KBM-7 (cell line): ENCODE results near the gene CDK11B.
"Not testable (repeated sequence)": the region's sequence is repeated elsewhere in the genome, so short reads cannot be mapped to it uniquely, and the experiment has no call there.

Source experiments
- DNase-seq: peaks from one replicate; pipeline ENCODE4 v3.0.0-alpha.2; 2015
- in situ Hi-C: fragments of 300-500 bp; cut with MboI; formaldehyde crosslinking; loops from 2 replicates; pipeline ENCODE4 v1.14.3; 2020; ENCODE audit warnings: low sequenced_read_pairs, low pct_unique_long_range_greater_than_20kb, mixed read lengths

Gene CDK11B

GRCh38 chr1:1664941-1665814, 6.4 kb upstream of the CDK11B start:
- no peak for DNase-seq
- in situ Hi-C loops, result no loop called here

GRCh38 chr1:1664318-1664717, 5.5 kb upstream of the CDK11B start:
- DNase-seq, in situ Hi-C loops: not testable (repeated sequence)

DNA sequence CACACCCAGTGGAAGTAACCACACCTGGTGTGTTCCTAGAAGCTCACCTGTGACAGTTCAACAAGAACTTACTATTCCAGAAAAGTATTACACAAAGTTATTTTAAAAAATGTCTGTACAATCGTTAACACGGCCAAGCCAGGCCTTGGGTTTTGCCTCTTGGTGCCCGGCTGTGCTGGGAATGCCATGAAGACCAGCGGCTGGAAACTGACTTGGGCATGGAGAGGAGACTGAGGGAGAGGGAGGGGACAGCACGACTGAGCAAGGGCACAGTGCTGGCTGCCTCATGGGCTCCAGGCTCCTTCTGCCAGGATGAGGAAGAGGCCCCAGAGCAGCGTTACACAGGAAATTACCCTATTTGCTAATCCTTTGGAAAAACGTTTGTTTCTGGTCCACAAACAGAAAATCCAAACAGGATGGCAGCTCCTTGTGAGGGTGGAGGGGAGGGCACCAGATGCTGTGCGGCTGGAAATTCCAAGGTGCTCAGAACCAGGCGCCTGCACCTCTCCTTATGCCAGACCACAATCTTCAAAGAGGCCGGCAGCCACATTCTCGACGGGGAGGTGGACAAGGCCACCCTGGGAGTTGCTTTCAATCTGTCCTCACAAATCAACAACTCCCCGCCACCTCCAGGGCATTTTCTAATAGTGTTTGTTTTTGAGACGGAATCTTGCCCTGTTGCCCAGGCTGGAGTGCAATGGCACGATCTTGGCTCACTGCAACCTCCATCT, 4.2 kb upstream of the CDK11B start:
- not testable (repeated sequence) for DNase-seq

GRCh38 chr1:1662392-1662791, 3.6 kb upstream of the CDK11B start:
- in situ Hi-C loops, DNase-seq: not testable (repeated sequence)

More for the DNA sequence above, 4.2 kb upstream of the CDK11B start:
- in situ Hi-C loops, result not testable (repeated sequence)

DNA sequence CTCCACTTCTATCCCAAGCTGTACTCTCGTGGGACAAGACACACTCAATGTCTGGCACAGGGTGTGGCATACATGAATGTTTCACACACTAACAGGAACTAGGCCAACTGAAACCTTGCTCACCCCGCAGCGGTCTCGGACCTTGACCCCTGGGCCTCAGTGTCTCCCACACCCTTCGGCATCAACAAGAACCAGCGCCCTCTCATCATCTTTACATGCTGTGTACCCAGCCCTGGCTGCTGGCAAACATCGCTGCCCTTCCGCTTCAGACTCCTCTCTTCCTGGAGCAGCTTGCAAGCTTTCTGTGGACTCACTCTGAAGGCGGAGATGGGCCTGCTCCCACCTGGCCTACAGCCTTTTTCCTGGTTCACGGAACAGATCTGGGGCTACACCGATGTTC, 10.5 kb downstream of the CDK11B start:
- DNase-seq, in situ Hi-C loops: not testable (repeated sequence)

DNA sequence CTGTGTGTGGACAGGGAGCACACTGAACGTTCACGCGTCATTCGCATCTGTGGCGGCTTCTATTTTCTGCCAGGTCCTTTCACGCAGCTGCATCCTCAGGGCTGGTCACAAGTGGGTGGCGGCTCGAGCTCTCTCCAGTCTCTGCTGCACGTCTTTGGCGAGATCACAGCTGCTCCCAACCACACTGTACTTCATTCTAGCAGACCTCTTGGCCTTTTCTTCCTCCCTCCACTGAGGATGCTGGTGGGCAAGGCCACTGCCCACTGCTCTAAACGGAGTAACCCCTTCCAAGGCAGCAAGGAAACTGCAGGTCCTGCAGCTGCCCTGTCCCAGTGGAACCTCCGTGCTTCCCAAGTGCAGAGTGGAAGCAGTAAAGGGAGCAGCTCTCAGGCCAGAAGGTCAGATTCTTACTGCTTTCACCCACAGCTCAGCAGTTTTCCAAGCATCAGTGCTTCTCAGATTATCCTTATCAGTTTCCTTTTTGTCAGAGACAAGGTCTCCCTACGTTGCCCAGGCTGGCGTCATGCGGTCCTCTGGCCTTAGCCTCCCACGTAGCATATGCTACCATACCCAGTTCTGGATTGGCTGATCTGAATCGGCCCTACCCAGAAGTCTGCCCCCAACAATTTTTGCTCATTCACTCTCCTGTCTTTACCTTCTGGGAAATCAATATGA, 11.1 kb downstream of the CDK11B start:
- in situ Hi-C loops, DNase-seq: not testable (repeated sequence)

DNA sequence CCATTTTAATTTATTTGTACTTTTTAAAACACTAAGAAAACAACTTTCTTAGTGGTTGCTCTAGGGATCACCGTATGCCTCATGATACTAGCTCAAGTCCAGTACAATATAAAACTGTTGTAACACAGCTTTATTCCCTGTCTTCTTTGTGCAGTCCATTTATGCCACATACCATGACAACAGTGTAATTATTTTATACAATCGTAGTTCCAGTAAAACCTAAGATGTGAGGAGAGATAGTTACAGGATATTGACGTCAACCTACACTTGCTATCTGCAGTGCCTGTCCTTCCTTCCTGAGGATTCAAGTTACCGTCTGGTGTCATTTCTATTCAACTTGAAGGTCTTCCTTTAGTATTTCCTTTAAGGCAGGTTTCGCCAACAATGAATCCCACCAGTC, 12.5 kb downstream of the CDK11B start:
- DNase-seq, in situ Hi-C loops: not testable (repeated sequence)

- in situ Hi-C loops, DNase-seq: not testable (repeated sequence)
Measured at GRCh38 chr1:1640711-1641461, 17.9 kb downstream of the CDK11B start.

DNA sequence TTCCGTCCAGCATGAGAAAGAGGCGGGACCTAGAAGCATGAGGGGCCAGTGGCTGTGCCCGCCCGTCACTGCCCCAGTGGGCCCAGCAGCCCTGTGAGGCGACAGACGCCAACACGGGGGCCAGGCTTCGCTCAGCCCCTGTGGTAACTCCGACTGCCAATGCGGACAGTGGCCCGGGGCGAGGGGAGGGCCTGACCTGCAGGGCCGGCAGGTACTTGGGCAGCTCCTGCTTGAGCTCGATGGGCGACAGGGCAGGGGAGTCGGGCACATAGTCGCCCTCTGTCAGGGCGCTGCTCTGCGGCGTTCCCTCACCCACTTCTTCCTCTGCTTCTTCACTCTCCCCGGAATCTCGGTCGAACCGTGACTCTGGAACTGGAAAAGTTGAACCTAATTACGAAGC, 18.7 kb downstream of the CDK11B start:
- in situ Hi-C loops, DNase-seq: not testable (repeated sequence)

DNA sequence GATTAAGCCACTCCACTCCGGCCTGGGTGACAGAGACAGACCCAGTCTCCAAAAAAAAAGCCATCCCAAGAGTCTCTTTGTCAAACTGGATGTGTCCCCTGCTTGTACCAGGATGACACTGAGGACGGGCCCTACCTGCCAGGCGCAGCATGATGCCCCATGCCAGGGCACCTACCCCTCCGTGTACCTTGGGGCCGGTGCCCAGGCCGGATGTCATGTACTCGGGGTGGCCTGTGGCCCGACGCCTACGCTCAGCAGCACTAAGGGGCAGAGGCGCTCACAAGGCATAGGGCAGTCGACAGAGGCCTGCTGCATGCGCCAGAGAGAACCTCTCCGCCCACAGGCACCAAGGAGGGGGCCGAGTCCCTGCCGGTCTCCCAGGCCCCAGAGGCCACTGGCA, 19.4 kb downstream of the CDK11B start:
- in situ Hi-C loops, DNase-seq: not testable (repeated sequence)

DNA sequence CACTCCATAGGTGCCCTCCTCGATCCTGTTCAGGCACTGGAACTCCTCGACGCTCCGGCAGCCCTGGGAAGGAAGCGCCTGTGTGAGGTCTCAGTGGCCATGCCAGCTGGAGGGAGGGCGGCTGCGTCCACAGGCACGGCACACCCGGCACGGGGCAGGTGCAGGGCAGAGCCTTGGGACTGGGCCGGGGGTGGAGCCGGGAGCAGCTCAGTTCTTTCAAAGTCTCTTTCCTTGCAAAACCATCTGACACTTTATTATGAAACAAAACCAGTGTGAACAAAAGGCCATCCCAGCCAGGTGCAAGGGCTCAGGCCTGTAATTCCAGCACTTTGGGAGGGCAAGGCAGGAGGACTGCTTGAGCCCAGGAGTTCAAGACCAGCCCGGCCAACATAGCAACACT, 20.3 kb downstream of the CDK11B start:
- in situ Hi-C loops, DNase-seq: not testable (repeated sequence)

- DNase-seq, in situ Hi-C loops: not testable (repeated sequence)
Measured at GRCh38 chr1:1637479-1637875, 21.3 kb downstream of the CDK11B start.

GRCh38 chr1:1636621-1637478, 22.0 kb downstream of the CDK11B start:
- not testable (repeated sequence) for DNase-seq

DNA sequence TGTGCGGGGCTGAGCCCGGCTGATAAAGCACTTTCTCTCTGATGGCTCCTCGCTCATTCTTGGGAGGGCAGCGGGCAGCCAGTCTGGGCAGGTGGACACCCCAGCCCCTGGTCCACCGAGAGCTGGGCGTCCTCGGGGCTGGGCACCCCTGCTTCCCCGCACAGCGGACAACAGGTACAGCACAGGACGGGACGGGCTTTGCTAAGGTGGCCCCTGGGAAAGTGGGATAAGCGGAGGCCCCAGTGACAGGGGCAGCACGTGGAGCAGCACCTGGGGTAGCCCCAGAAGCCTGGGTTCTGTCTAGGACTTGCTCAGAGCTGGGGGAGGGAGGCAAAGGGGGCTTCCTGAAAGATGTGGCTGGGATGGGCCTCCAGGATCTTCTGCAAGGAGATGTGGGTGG, 24.2 kb downstream of the CDK11B start:
- in situ Hi-C loops, DNase-seq: not testable (repeated sequence)

More at GRCh38 chr1:1636621-1637478, 22.0 kb downstream of the CDK11B start:
- in situ Hi-C loops, result not testable (repeated sequence)

- DNase-seq, in situ Hi-C loops: not testable (repeated sequence)
Measured at GRCh38 chr1:1633409-1633808, 25.4 kb downstream of the CDK11B start.

DNA sequence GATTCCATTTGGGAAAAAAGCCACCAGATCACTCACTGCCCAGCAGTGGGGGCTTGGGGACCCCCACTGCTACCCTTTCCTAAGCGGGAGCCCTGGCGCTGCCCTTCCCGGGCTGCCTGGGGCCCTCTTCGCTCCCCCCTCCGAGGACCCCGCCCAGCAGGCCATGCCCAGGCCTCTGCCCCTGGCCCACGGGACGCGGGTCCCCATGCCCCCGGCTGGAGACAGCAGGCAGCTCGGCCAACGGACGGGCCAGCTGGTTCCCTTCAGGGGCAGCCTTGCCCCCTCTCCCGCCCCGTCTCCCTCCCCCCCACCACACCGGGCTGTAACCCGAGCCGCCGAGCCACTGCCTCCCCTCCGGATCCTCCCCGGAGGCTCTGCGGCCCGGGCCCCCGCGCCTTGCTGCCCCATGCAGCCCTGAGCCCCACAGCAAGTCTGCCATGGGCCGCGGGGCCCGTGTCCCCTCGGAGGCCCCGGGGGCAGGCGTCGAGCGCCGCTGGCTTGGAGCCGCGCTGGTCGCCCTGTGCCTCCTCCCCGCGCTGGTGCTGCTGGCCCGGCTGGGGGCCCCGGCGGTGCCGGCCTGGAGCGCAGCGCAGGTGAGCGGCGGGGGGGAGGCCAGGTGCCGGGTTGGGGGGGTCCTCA, 26.9 kb downstream of the CDK11B start, which contains the start of gene MMP23B:
MMP23B (plus strand) TSS at position 392 of the 639 bp plus-strand sequence; CDS start at position 438, 46 bp downstream.
- in situ Hi-C loops, result no loop called here
- no peak for DNase-seq
